SK-N-MC (cell line): ENCODE results near the gene MIER2.

Source experiments
- DNase-seq: peaks from one replicate; pipeline ENCODE4 v3.0.0-alpha.2; 2011; ENCODE audit warnings: low read depth, low spot score
- H3K27ac ChIP-seq: fragments of 200-600 bp; sonication (generic); 2 replicates; pipeline ENCODE4 v1.5.1; 2016; ENCODE audit warnings: mixed run types
- H3K36me3 ChIP-seq: fragments of 200-600 bp; sonication (generic); 2 replicates; pipeline ENCODE4 v1.6.1; 2017; ENCODE audit warnings: antibody characterized with exemption, low read length, mixed read lengths; ENCODE audit not compliant: insufficient read depth
- H3K4me3 ChIP-seq: fragments of 200-600 bp; sonication (generic); 2 replicates; pipeline ENCODE4 v1.5.1; 2016
- H3K9ac ChIP-seq: fragments of 200-600 bp; sonication (generic); 2 replicates; pipeline ENCODE4 v1.8.0; 2017; ENCODE audit warnings: mixed run types, mixed read lengths; ENCODE audit not compliant: insufficient read length
- H3K9me3 ChIP-seq: fragments of 200-600 bp; sonication (generic); 2 replicates; pipeline ENCODE4 v1.6.1; 2017; ENCODE audit warnings: low read depth, mild to moderate bottlenecking, antibody characterized with exemption, low read length, moderate library complexity, mixed read lengths
- EZH2 ChIP-seq: fragments of 200-600 bp; sonication (generic); IDR thresholded peaks from one replicate; pipeline ENCODE4 v1.6.1; 2017; ENCODE audit warnings: antibody characterized with exemption
- FOXP2 ChIP-seq: optimal IDR thresholded peaks from 2 replicates; pipeline ENCODE3; 2011; ENCODE audit warnings: mild to moderate bottlenecking, moderate library complexity; ENCODE audit not compliant: insufficient read depth; ENCODE audit errors: extremely low read length, control extremely low read depth
- POLR2AphosphoS5 ChIP-seq: IDR thresholded peaks from 2 replicates; pipeline ENCODE4 v1.6.1; 2012; ENCODE audit warnings: mild to moderate bottlenecking, low read depth, low read length, borderline replicate concordance

Gene MIER2

DNA sequence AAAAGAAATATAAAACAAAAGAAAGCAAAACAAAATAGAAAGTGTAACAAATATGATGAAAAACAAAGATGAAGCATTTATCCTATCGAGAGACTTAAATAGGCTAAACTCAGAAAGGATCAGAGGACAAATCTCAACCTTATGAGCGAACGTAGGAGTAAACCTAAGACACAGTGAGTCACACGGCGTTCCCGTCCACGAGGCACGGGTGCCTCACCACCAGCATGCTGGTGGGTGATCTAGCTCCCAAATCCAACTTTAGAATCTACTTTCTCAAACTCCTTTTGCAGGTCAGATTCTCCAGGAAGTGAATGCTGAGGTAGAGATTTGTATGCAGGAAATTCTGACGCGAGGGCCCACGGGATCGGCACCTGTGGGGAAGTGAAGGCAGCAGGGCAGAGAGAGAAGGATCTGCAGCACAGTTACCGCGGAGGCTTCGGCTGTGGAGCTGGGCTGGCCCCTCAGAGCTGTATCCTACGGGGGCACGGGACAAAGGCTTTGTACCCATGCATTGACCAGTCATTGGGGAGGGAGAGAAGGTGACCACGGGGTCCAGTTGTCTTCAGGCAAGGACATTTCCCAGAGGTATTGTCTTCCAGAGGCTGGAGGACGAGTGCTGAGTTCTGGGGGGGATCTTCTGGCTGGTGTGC lies 7.5 kb upstream of the MIER2 start:
- Histone ChIP-seq H3K9ac (no peak overlapping the region), H3K36me3 (no peaks in the 10 kb centered on the region), H3K4me3 (no peak overlapping the region), H3K9me3 (no peaks in the 10 kb centered on the region), H3K27ac (no peak overlapping the region)
- no peak for TF ChIP-seq FOXP2
- DNase-seq, result no peak

DNA sequence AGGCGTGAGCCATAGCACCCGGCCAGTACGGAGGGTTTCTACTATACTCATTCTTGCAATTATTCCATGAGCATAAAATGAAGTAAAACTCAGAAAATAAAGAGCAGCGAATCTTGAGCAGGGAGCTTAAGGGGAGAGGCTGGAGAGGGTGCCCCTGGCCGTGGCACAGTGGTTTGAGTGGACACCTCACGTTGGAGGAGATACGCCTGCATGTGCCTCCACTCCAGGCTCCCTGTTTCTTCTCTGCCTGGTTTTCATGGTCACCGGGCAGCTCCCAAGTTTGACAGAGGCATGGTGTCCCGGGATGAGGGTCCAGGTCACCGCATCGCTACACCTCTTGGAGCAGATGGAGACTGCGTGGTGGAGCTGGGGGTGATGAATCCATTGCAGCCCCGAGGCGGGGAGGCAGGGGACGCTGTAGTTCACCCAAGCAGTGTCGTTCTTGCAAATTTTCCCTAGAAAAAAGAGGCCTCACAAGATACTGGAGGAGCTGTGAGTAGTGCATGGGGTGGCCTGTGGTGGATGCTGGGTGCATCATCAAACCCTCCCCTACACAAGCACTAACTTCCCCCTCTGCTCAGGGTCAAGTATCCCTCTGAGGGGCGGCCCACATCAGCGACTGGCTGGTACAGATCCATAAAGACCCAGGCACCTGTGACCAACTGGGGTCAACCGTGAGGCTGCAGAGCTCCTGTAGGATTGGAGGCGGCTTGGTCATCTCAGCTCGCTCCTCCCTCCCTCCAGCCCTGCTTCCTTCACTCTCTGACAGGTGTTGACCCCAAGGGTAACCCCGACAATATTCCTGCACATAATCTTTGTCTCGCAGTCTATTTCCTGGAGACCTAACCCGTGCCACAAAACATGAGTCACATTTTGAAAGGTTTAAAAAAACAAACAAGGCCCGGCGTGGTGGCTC lies 3.6 kb upstream of the MIER2 start:
- H3K36me3 ChIP-seq, result peaks cover 4% of the 10 kb centered on the region; the same call in 1 of the 2 replicates
- DNase-seq, result no peak

DNA sequence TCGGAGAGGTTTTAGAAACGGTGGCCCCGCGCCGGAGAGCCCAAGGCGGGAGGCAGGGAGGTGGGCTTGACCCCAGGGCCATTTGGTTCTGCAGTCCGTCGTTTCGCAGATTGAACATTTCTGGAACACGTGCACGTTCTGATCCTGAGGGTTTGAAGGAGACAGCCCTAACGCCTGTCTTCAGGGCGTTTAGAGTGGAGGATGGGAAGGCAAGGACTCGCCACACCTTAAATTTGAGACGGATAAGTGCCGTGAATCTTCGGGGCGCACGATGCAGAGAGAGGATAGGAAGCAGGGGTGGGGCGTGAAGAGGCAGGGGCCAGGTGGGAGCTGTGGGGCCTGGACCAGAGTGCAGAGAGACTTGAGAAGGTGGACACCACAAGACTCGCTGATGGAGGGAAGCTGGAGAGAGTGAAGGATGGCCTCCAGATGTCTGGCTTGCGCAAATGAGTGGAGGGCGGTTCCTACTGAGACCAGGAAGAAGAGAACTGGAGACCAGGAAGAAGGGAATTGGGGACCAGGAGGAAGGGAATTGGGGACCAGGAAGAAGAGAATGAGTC lies 804 bp upstream of the MIER2 start:
- H3K9ac ChIP-seq, result peak overlapping the region; percentile 76

More for the DNA sequence above, 3.6 kb upstream of the MIER2 start:
- TF ChIP-seq POLR2AphosphoS5 (no peak), FOXP2 (no peak), EZH2 (no peak)
- Histone ChIP-seq H3K9ac (no peak overlapping the region), H3K27ac (no peak overlapping the region), H3K4me3 (no peak overlapping the region), H3K9me3 (no peaks in the 10 kb centered on the region)

DNA sequence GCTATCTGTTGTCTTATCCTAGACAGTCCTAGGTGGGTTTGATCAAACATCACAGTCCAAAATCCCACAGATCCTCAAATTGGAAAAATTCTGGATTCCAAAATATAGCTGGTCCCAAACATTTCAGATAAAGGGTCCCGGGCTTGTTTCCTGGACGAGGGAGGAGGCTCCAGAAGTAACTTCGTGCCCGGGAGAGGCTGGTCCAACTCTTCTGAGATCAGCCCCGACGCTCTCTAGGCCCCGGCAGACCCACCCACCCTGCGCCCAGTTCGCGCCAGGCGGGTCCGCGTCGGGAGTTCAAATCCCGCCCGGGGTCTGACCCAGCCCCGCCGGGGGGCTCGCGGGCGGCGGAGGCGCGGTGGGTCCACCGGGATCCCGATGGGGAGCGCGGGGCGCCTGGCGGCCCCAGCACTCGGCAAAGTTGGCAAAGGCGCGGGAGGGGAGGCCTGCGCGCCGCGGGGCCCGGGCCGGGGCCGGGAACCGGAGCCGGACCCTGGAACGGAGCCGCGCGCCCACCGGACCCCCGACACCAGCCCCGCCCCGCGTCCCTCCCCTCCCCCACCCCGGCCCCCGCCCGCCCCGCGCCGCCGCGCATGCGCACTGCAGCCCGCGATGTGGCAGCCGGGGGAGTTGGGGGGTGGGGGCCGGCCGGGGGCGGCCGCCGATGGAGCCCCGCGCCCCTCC lies 513 bp downstream of the MIER2 start:
- peak overlapping the region; percentile 91 for H3K4me3 ChIP-seq
- peak overlapping the region; percentile 92 for H3K9ac ChIP-seq
- peaks cover 39% of the 10 kb centered on the region for H3K36me3 ChIP-seq
- peak overlapping the region; percentile 50; the same call in 1 of the 2 replicates for H3K27ac ChIP-seq
- TF ChIP-seq POLR2AphosphoS5 (no peak), EZH2 (no peak), FOXP2 (no peak)
- peaks cover 5% of the 10 kb centered on the region; the same call in 1 of the 2 replicates for H3K9me3 ChIP-seq
- no peak for DNase-seq

More for the DNA sequence above, 804 bp upstream of the MIER2 start:
- no peak overlapping the region for H3K27ac ChIP-seq
- TF ChIP-seq FOXP2, result no peak
- DNase-seq, result no peak
- H3K4me3 ChIP-seq, result peak overlapping the region; percentile 80
- H3K36me3 ChIP-seq, result peaks cover 25% of the 10 kb centered on the region
- H3K9me3 ChIP-seq, result no peaks in the 10 kb centered on the region

DNA sequence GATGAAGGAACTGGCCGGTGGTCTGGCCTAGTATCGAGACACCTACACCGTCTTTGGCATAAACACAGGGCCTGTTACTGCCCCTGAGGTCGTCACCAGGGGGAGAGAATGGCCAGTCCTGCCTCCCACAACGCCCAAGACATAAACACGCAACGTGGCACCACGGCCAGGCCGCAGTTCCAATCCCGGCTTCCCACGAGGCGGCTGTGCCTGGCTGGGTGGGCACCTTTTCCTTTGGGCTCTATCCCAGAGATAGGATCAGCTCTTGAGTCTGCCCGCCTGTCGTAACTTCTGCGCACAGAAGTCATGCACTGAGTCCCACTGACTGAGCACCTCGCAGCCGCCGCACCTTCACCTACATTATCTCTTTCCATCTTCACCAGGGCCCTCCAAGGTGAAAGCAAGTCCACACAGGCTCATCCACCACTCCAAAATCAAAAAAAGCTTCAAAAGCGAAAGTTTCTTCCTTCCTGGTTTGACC lies 1.1 kb downstream of the MIER2 start:
- peaks cover 45% of the 10 kb centered on the region for H3K36me3 ChIP-seq
- TF ChIP-seq EZH2, result no peak
- no peak for TF ChIP-seq POLR2AphosphoS5
- TF ChIP-seq FOXP2, result no peak
- H3K9me3 ChIP-seq, result peaks cover 11% of the 10 kb centered on the region; the same call in 1 of the 2 replicates
- peak overlapping the region; percentile 91 for H3K4me3 ChIP-seq
- H3K9ac ChIP-seq, result peak overlapping the region; percentile 92
- no peak for DNase-seq
- H3K27ac ChIP-seq, result peak overlapping the region; percentile 50; the same call in 1 of the 2 replicates

DNA sequence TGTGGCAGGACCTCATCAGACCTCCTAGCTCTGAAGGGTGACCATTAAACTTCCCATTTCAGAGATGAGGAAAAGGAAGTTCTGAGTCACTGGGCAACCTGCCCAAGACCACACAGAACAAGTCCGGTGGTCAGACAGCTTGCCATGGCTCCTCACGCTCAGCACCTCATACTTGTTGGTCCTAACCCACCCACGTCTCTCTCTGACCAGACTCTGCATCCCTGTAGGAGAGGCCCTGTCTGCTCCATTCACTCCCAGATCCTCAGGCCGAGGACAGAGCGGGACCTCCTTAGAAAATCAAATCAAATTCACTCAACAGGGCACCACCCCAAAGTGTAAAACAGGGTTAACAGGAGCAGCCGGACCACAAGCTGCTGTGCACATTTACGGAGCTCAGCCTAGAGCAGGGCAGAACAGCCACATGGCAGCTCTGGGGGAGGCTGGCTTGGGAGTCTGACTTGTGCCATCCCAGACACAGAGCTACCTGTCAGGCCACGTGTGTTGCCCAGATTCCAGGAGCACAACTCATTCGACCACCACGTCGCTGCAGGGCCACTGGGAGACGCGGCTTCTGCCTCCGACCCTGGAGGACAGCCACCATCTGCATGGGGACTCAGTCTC lies 1.7 kb downstream of the MIER2 start:
- Histone ChIP-seq H3K4me3 (peak overlapping the region; percentile 91), H3K27ac (no peak overlapping the region), H3K9ac (peak overlapping the region; percentile 92), H3K36me3 (peaks cover 49% of the 10 kb centered on the region), H3K9me3 (peaks cover 11% of the 10 kb centered on the region; the same call in 1 of the 2 replicates)
- DNase-seq, result no peak
- no peak for TF ChIP-seq FOXP2
- no peak for TF ChIP-seq EZH2
- no peak for TF ChIP-seq POLR2AphosphoS5

DNA sequence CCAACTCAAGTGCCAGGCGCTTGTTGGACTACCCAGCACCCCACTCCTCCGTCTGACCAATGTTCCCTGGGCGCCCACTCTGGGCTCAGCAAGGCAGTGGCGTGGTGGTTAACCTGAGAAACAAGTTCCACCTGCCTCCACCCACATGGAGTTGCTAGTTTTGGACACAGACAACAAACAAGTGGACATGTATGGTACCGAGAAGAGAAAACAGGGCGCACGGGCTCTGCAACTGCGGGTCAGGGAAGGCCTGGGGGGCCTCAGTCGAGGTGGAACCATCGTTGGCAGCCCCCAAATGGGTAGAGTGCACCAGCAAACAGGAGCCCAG lies 2.5 kb downstream of the MIER2 start:
- Histone ChIP-seq H3K36me3 (peaks cover 50% of the 10 kb centered on the region), H3K27ac (no peak overlapping the region), H3K9me3 (peaks cover 11% of the 10 kb centered on the region; the same call in 1 of the 2 replicates), H3K9ac (no peak overlapping the region), H3K4me3 (no peak overlapping the region)
- DNase-seq, result no peak
- TF ChIP-seq FOXP2 (no peak), POLR2AphosphoS5 (no peak), EZH2 (no peak)
